GM18873 (cell line): ENCODE measurements around the gene MACROD1.

Experiments used
- ATAC-seq: cut with Tn5 transposase; IDR thresholded peaks from one replicate; pipeline ENCODE4 v1.9.1; 2021; ENCODE audit warnings: mild to moderate bottlenecking, moderate library complexity, moderate number of reproducible peaks; ENCODE audit not compliant: unreplicated experiment, low FRiP score

The MACROD1 gene, protein sequence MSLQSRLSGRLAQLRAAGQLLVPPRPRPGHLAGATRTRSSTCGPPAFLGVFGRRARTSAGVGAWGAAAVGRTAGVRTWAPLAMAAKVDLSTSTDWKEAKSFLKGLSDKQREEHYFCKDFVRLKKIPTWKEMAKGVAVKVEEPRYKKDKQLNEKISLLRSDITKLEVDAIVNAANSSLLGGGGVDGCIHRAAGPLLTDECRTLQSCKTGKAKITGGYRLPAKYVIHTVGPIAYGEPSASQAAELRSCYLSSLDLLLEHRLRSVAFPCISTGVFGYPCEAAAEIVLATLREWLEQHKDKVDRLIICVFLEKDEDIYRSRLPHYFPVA

DNA sequence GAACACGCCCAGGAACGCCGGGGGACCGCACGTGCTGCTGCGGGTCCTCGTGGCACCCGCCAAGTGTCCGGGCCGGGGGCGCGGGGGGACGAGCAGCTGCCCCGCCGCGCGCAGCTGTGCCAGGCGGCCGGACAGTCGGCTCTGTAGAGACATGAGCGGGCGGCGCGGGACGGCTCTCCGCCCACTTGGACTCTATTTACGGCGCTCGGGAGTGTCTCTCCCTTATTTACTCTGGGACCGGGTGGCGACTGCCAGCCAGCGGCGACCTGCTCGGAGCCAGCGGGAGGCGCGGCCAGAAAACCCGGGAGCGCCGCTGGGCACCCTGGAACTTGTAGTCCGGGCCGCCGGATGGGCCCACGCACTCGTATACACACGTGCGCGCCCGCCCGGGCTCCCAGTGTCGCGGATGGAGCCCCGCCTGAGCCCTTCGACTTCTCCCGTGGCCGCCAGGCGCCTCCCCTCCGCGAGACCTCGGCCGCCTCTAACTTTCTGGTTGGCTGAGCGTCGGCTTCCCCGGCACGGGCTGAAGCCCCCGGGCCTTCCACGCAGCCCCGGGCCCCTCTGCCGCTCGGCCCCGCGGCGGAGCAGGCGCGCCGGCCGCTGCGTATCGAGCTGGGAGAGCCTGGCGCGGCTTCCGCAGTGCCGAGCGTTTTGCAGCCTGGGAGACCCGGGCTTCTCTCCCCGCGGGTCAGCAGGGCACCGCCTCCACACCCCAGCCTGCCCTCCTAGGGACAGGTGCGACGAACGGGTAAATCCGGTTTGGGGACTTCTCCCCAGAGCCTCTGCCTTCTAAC, at the start of gene MACROD1:
TSS of gene MACROD1 (minus strand) at position 272 of the 794 bp plus-strand sequence. CDS start at position 153, 119 bp downstream.
- ATAC-seq: no peak

GRCh38 chr11:64211181-64211872, 45.4 kb upstream of the MACROD1 start:
- no peak for ATAC-seq

DNA sequence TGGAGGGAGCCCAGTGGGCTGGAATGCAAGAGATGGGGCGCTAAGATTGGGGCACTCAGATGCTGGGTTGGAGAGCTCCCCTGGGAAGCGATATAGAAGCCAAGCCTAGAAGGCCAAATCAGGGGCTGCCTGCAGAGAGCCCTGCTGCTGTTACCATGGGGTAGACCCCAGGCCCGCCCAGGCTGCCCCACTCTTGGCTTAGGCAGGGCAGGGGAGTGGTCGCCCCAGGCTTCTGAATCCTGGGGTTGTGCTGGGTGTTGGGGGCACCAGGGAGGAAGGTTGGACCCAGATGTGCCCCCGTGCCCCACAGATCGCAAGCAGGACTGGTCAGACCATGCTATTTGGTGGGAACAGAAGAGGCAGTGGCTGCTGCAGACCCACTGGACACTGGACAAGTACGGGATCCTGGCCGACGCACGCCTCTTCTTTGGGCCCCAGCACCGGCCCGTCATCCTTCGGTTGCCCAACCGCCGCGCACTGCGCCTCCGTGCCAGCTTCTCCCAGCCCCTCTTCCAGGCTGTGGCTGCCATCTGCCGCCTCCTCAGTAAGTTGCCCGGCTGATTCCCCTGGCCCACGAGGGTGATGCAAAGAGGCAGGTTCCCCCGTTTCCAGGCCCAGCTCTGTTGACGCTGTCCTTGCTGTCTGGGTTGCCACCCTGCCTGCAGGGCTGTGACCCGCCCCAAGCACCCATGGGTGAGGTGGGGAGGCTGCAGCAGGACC, 44.5 kb upstream of the MACROD1 start:
- no peak for ATAC-seq

- ATAC-seq: no peak
Measured at GRCh38 chr11:64209563-64209843, 43.6 kb upstream of the MACROD1 start.

DNA sequence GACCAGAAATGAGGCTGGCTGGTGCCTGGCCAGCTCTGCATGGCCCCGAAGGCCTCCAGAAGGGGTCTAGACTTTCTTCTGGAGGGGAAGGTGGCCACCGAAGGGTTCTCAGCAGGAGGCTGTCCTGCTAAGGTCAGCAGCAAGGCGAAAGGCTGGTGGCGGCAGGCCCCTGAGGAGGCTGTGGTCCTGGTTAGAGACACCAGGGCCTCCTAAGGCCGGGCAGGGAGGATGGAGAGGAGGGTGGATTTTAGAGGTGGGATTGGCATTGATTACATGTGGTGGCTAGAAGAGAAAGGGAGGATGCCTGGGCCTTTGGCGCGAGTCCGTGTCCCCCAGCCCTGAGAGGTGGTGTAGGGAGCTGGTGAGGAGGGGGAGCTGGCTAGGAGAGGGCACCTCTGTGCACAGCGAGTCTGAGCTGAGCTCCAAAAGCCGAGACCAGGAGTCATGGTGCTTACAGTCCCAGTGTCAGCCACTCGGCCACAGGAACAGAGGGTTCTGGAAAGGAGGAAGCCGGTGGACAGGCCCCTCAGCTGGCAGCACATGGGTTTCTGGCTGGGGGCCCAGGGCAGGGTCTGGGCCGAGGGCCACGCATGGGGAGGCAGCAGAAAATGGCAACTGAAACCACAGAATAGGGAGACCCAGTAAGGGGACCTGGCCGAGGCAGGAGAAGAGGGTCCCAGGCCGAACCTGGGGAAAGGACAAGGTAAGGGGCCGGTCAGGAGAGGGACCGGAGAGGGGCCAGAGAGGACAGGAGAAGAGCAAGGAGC, 43.1 kb upstream of the MACROD1 start:
- no peak for ATAC-seq

- ATAC-seq: no peak
Measured at GRCh38 chr11:64208086-64208795, 42.3 kb upstream of the MACROD1 start.

GRCh38 chr11:64207256-64208085, 41.6 kb upstream of the MACROD1 start:
- peak; percentile 52 for ATAC-seq

GRCh38 chr11:64206457-64207255, 40.7 kb upstream of the MACROD1 start, which contains the start of gene FERMT3:
TSS of gene FERMT3 (plus strand) at chr11:64206721. CDS start at chr11:64207365, 644 bp downstream.
- no peak for ATAC-seq

DNA sequence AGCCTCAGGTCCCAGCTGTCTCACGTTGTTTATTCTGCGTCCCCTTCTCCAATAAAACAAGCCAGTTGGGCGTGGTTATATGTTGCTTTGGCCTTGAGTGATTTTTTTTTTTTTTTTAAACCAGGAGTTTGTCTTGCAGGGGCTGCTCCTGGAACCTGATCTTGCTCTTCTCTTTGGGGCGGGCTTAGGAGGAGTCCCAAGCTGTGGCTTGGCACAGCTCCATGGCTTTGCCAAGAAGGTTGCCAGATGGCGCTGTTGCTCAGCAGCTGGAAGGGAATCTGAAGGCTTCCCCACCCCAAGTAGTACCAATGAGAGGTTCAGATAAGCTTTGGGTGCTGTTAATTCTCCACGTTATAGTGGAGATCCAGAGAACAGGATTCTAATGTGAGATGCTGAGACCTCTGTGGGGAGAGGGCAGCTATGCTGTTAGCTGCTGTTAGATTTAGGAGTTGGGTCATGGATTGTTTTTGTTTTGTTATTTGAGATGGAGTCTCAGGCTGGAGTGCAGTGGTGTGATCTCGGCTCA, 38.6 kb upstream of the MACROD1 start:
- no peak for ATAC-seq

DNA sequence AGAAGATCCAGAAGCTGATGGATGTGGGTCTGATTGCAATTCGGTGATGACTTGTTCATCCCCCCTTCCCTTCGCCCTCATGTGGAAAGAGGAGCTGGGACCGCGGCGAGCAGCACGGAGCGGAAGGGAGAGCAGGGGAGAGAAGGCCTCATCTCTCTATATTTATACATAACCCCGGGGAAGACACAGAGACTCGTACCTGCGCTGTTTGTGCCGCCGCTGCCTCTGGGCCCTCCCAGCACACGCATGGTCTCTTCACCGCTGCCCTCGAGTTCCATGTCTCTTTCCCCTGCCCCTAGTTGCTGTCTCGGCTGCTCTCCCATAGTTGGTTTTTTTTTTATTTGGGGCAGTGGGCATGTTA, 38.1 kb upstream of the MACROD1 start:
- no peak for ATAC-seq

GRCh38 chr11:64203421-64204079, 37.6 kb upstream of the MACROD1 start:
- ATAC-seq: no peak

- no peak for ATAC-seq
Measured at GRCh38 chr11:64202992-64203391, 37.1 kb upstream of the MACROD1 start.

GRCh38 chr11:64201543-64201942, 35.6 kb upstream of the MACROD1 start:
- ATAC-seq: no peak

GRCh38 chr11:64198511-64198910, 32.6 kb upstream of the MACROD1 start:
- no peak for ATAC-seq

DNA sequence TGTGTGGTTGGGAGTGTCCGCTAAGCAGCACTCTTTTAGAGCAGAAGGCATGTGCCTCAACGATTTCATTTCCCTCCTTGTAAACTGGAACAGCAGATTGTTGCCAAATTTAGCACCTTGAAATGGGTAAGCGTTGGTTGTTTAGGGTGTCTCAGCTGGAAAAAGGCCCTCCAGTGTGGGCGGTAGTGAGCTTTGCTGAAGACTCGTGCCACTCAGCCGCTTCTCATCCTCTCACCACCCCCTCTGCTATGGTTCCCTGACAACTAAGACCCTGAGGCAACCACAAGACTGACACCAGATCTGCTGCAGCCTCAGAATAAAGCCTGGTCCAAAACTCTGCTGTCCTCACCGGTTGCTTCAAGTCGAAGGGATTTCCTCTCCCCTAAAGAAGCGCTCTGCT, 30.7 kb upstream of the MACROD1 start:
- no peak for ATAC-seq

DNA sequence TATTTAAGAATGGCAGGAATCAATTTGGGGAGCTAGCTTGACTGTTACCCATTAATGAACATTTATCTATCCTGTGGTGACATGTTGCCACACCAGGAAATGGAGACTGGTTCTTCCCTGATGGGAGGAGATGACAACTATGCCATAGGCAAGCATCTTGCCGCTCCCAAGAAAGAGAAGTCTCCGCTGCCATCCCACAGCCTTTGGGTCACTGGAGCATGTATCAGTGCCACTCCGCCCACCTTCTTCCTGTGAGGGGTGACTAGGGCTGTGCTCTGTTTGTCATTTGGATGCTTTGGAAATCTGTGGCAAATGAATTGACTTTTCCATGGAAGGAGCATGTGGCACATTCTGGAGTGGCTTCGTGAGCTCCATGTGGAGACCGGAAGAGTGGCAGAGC, 26.5 kb upstream of the MACROD1 start:
- ATAC-seq: no peak
